ENCODE results near the gene VTI1A.

Gene VTI1A

GRCh38 chr10:112510384-112510783 lies 63.4 kb downstream of the VTI1A start:
- Histone ChIP-seq H3K4me1 (ENCODE audit: control insufficient read depth, insufficient read depth, low read length) (no peaks in the 10 kb centered on the region), H3K9ac (ENCODE audit: low read depth, low read length) (no peak overlapping the region), H3K27me3 (ENCODE audit: control insufficient read depth, insufficient read depth, low read length) (no peaks in the 10 kb centered on the region), H3K4me3 (ENCODE audit: low read depth, low read length) (no peak overlapping the region), H3K36me3 (ENCODE audit: control insufficient read depth, insufficient read depth, low read length) (no peaks in the 10 kb centered on the region), H3K9me3 (ENCODE audit: control insufficient read depth, insufficient read depth, low read length) (no peaks in the 10 kb centered on the region)

GRCh38 chr10:112512294-112512693 lies 65.3 kb downstream of the VTI1A start:
- no peaks in the 10 kb centered on the region for H3K36me3 ChIP-seq (ENCODE audit: control insufficient read depth, insufficient read depth, low read length)

GRCh38 chr10:112515126-112515525 lies 68.1 kb downstream of the VTI1A start:
- no peaks in the 10 kb centered on the region for H3K9me3 ChIP-seq (ENCODE audit: control insufficient read depth, insufficient read depth, low read length)
- no peaks in the 10 kb centered on the region for H3K36me3 ChIP-seq (ENCODE audit: control insufficient read depth, insufficient read depth, low read length)
- no peaks in the 10 kb centered on the region for H3K4me1 ChIP-seq (ENCODE audit: control insufficient read depth, insufficient read depth, low read length)
- no peaks in the 10 kb centered on the region for H3K27me3 ChIP-seq (ENCODE audit: control insufficient read depth, insufficient read depth, low read length)
- no peak overlapping the region for H3K9ac ChIP-seq (ENCODE audit: low read depth, low read length)
- H3K4me3 ChIP-seq (ENCODE audit: low read depth, low read length) = no peak overlapping the region

More at GRCh38 chr10:112512294-112512693, 65.3 kb downstream of the VTI1A start:
- Histone ChIP-seq H3K9me3 (ENCODE audit: control insufficient read depth, insufficient read depth, low read length) (no peaks in the 10 kb centered on the region), H3K4me1 (ENCODE audit: control insufficient read depth, insufficient read depth, low read length) (no peaks in the 10 kb centered on the region), H3K27me3 (ENCODE audit: control insufficient read depth, insufficient read depth, low read length) (no peaks in the 10 kb centered on the region), H3K9ac (ENCODE audit: low read depth, low read length) (no peak overlapping the region), H3K4me3 (ENCODE audit: low read depth, low read length) (no peak overlapping the region)

GRCh38 chr10:112515852-112516251 lies 68.8 kb downstream of the VTI1A start:
- H3K27me3 ChIP-seq (ENCODE audit: control insufficient read depth, insufficient read depth, low read length) = no peaks in the 10 kb centered on the region
- no peaks in the 10 kb centered on the region for H3K9me3 ChIP-seq (ENCODE audit: control insufficient read depth, insufficient read depth, low read length)
- H3K36me3 ChIP-seq (ENCODE audit: control insufficient read depth, insufficient read depth, low read length) = no peaks in the 10 kb centered on the region
- no peak overlapping the region for H3K9ac ChIP-seq (ENCODE audit: low read depth, low read length)
- H3K4me3 ChIP-seq (ENCODE audit: low read depth, low read length) = no peak overlapping the region
- H3K4me1 ChIP-seq (ENCODE audit: control insufficient read depth, insufficient read depth, low read length) = no peaks in the 10 kb centered on the region

- Histone ChIP-seq H3K4me1 (ENCODE audit: control insufficient read depth, insufficient read depth, low read length) (no peaks in the 10 kb centered on the region), H3K36me3 (ENCODE audit: control insufficient read depth, insufficient read depth, low read length) (no peaks in the 10 kb centered on the region), H3K9ac (ENCODE audit: low read depth, low read length) (no peak overlapping the region), H3K4me3 (ENCODE audit: low read depth, low read length) (no peak overlapping the region), H3K27me3 (ENCODE audit: control insufficient read depth, insufficient read depth, low read length) (no peaks in the 10 kb centered on the region), H3K9me3 (ENCODE audit: control insufficient read depth, insufficient read depth, low read length) (no peaks in the 10 kb centered on the region)
Measured at GRCh38 chr10:112517451-112517862, 70.4 kb downstream of the VTI1A start.

GRCh38 chr10:112519133-112519761 lies 72.2 kb downstream of the VTI1A start:
- no peak overlapping the region for H3K9ac ChIP-seq (ENCODE audit: low read depth, low read length)
- H3K27me3 ChIP-seq (ENCODE audit: control insufficient read depth, insufficient read depth, low read length) = no peaks in the 10 kb centered on the region
- H3K4me1 ChIP-seq (ENCODE audit: control insufficient read depth, insufficient read depth, low read length) = no peaks in the 10 kb centered on the region
- H3K9me3 ChIP-seq (ENCODE audit: control insufficient read depth, insufficient read depth, low read length) = no peaks in the 10 kb centered on the region
- no peaks in the 10 kb centered on the region for H3K36me3 ChIP-seq (ENCODE audit: control insufficient read depth, insufficient read depth, low read length)
- no peak overlapping the region for H3K4me3 ChIP-seq (ENCODE audit: low read depth, low read length)

GRCh38 chr10:112520914-112521313 lies 73.9 kb downstream of the VTI1A start:
- H3K27me3 ChIP-seq (ENCODE audit: control insufficient read depth, insufficient read depth, low read length) = no peaks in the 10 kb centered on the region
- no peaks in the 10 kb centered on the region for H3K36me3 ChIP-seq (ENCODE audit: control insufficient read depth, insufficient read depth, low read length)
- H3K4me1 ChIP-seq (ENCODE audit: control insufficient read depth, insufficient read depth, low read length) = no peaks in the 10 kb centered on the region
- no peak overlapping the region for H3K4me3 ChIP-seq (ENCODE audit: low read depth, low read length)
- H3K9ac ChIP-seq (ENCODE audit: low read depth, low read length) = no peak overlapping the region
- no peaks in the 10 kb centered on the region for H3K9me3 ChIP-seq (ENCODE audit: control insufficient read depth, insufficient read depth, low read length)

- Histone ChIP-seq H3K36me3 (ENCODE audit: control insufficient read depth, insufficient read depth, low read length) (no peaks in the 10 kb centered on the region), H3K9me3 (ENCODE audit: control insufficient read depth, insufficient read depth, low read length) (no peaks in the 10 kb centered on the region), H3K27me3 (ENCODE audit: control insufficient read depth, insufficient read depth, low read length) (no peaks in the 10 kb centered on the region), H3K4me3 (ENCODE audit: low read depth, low read length) (no peak overlapping the region), H3K4me1 (ENCODE audit: control insufficient read depth, insufficient read depth, low read length) (peaks cover 3% of the 10 kb centered on the region), H3K9ac (ENCODE audit: low read depth, low read length) (no peak overlapping the region)
Measured at GRCh38 chr10:112524641-112525040, 77.6 kb downstream of the VTI1A start.

GRCh38 chr10:112525200-112525599 lies 78.2 kb downstream of the VTI1A start:
- Histone ChIP-seq H3K9ac (ENCODE audit: low read depth, low read length) (no peak overlapping the region), H3K4me3 (ENCODE audit: low read depth, low read length) (no peak overlapping the region)

GRCh38 chr10:112526139-112526538 lies 79.1 kb downstream of the VTI1A start:
- no peak overlapping the region for H3K4me3 ChIP-seq (ENCODE audit: low read depth, low read length)
- no peaks in the 10 kb centered on the region for H3K9me3 ChIP-seq (ENCODE audit: control insufficient read depth, insufficient read depth, low read length)
- peaks cover 3% of the 10 kb centered on the region for H3K4me1 ChIP-seq (ENCODE audit: control insufficient read depth, insufficient read depth, low read length)
- no peaks in the 10 kb centered on the region for H3K27me3 ChIP-seq (ENCODE audit: control insufficient read depth, insufficient read depth, low read length)
- H3K36me3 ChIP-seq (ENCODE audit: control insufficient read depth, insufficient read depth, low read length) = no peaks in the 10 kb centered on the region
- H3K9ac ChIP-seq (ENCODE audit: low read depth, low read length) = no peak overlapping the region

More at GRCh38 chr10:112525200-112525599, 78.2 kb downstream of the VTI1A start:
- H3K9me3 ChIP-seq (ENCODE audit: control insufficient read depth, insufficient read depth, low read length) = no peaks in the 10 kb centered on the region
- H3K36me3 ChIP-seq (ENCODE audit: control insufficient read depth, insufficient read depth, low read length) = no peaks in the 10 kb centered on the region
- H3K27me3 ChIP-seq (ENCODE audit: control insufficient read depth, insufficient read depth, low read length) = no peaks in the 10 kb centered on the region
- peaks cover 3% of the 10 kb centered on the region for H3K4me1 ChIP-seq (ENCODE audit: control insufficient read depth, insufficient read depth, low read length)

GRCh38 chr10:112526906-112527305 lies 79.9 kb downstream of the VTI1A start:
- Histone ChIP-seq H3K36me3 (ENCODE audit: control insufficient read depth, insufficient read depth, low read length) (no peaks in the 10 kb centered on the region), H3K27me3 (ENCODE audit: control insufficient read depth, insufficient read depth, low read length) (no peaks in the 10 kb centered on the region), H3K9ac (ENCODE audit: low read depth, low read length) (no peak overlapping the region), H3K9me3 (ENCODE audit: control insufficient read depth, insufficient read depth, low read length) (no peaks in the 10 kb centered on the region), H3K4me3 (ENCODE audit: low read depth, low read length) (no peak overlapping the region), H3K4me1 (ENCODE audit: control insufficient read depth, insufficient read depth, low read length) (peaks cover 3% of the 10 kb centered on the region)

GRCh38 chr10:112528235-112528634 lies 81.2 kb downstream of the VTI1A start:
- no peak overlapping the region for H3K9ac ChIP-seq (ENCODE audit: low read depth, low read length)
- H3K4me1 ChIP-seq (ENCODE audit: control insufficient read depth, insufficient read depth, low read length) = peaks cover 3% of the 10 kb centered on the region

More at GRCh38 chr10:112528235-112528634, 81.2 kb downstream of the VTI1A start:
- H3K9me3 ChIP-seq (ENCODE audit: control insufficient read depth, insufficient read depth, low read length) = no peaks in the 10 kb centered on the region
- H3K4me3 ChIP-seq (ENCODE audit: low read depth, low read length) = no peak overlapping the region
- H3K36me3 ChIP-seq (ENCODE audit: control insufficient read depth, insufficient read depth, low read length) = no peaks in the 10 kb centered on the region
- H3K27me3 ChIP-seq (ENCODE audit: control insufficient read depth, insufficient read depth, low read length) = no peaks in the 10 kb centered on the region

Data from iPS-15b (cell line).